ENCODE results near the gene MARK3.

MARK3 gene

DNA sequence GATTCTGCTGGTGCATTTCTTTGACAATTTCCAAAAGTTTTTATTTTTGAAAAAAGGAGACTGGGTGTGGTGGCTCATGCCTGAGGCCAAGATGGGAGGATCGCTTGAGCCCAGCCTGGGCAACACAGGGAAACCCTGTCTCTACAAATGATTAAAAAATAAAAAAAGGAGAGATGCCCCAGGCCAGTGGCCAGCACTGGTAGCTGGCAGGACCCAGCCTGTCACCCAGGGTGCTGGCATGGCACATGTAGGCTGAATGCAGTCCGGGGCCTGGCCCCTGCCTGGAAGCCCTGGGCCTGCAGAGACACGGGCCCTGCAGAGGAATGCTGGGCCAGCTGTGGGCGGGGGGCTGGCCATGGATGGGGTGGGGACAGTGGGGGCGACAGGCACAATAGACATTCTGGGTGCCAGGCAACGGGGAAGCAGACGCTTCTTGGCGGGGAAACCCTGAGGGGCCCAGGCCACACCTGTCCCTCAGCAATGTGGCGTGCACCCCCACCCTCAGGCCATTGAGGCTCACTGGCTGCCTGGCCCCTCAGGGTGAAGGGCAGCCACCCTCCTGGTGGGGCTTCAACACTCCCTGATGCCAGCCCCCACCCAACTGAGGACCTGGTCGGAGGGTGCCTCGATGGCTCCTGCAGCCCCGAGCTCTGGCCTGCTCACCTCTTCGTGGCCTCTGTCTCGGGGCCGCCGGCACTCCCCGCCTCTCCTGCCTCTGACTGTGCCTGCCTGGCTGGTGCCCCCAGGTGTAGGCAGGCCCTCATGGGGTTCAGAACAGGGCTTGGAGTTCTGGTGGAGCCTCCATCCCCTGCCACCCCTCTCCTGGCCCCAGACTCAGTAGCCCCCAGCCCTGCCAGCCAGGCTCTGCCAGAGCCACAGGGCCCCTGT lies 155.8 kb downstream of the MARK3 start:
- no peak for DNase-seq

DNA sequence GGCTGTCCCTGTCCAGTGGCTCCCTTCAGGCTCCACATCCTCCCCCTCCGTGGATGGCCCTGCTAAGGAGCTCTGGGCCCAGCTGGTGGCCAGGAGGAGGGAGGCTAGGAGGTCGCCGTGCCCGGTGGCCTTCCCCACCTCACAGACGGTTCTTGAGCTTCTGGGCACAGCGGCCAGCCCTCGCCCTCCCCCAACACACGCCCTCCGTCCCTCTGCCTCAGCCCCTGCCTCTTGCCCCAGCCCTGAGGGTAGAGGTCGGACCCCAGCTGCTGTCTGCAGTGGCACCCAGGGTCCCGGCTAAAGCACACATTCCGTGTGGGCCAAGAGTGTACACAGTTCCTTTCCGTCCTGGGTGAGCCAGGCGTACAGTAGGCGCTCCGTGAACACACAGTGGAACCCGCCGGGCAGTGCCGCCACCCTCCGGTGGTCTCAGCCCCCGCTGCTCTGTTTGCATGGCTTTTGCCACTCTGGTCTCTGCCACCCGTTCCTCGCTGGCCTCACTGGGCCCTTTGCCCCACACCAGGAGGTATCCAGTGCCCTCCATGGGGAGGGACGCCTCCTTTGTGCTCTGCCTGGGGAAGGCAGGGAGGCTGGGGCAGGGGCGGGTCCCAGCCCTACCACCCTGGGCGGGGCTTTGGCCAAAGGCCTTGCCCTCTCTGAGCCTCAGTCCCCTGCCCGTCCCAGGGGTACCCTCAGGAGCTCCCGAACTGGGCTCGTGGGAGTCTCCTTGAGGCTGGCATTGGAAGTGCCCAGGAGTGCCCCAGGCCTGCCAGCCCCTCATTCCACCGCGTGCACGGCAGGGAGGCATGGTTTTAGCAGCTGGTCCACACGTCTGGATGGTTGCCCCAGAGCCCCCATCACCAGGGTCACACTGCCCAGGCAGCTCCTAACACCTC lies 156.7 kb downstream of the MARK3 start:
- DNase-seq = no peak

DNA sequence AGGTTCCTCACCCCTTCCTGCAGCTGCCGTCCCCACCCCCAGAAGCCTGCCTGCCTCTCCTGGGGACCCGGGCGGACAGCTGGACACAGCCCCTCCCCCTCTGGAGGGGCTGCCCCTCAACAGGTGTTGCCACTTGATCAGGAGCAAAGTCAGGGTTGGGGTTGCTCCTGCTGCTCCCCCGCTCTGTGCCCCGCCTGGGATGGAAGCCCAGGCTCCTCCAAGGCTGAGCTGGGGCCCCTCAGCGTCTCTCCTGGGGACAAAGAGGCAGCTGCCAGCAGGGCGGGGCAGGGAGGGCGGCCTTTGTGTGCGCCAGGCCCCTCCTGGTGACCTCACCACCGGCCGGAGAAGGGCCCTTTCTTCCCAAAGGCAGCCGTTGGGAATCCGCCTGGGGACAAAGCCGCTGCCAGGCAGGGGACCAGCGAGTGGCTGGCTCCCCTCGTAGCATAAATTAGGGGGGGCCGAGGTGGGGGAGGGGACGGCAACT lies 157.4 kb downstream of the MARK3 start:
- DNase-seq = peak; percentile 61

DNA sequence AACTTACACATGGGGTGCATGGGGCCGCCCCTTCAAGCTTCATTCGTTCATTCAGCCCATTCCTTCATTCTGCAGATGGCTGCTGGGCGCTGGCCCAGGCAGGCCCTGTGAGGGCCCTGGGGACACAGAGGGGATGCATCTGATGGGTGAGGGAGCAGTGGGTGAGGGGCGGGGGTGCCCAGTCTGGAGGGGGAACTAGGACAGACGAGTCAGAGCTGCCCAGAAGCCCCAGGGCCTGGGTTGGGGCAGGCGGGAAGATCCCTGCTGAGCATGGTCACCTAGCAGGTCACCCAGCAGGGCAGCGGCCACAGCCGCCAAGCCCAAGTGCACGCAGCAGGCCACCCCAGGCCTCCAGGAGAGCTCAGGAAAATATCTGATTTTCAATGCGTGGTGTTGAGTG lies 157.9 kb downstream of the MARK3 start:
- DNase-seq = no peak

- no peak for DNase-seq
Observed at GRCh38 chr14:103543721-103544387, 158.6 kb downstream of the MARK3 start.

GRCh38 chr14:103544388-103545218 lies 159.4 kb downstream of the MARK3 start:
- DNase-seq = no peak

GRCh38 chr14:103545219-103545914 lies 160.2 kb downstream of the MARK3 start:
- DNase-seq = no peak

DNA sequence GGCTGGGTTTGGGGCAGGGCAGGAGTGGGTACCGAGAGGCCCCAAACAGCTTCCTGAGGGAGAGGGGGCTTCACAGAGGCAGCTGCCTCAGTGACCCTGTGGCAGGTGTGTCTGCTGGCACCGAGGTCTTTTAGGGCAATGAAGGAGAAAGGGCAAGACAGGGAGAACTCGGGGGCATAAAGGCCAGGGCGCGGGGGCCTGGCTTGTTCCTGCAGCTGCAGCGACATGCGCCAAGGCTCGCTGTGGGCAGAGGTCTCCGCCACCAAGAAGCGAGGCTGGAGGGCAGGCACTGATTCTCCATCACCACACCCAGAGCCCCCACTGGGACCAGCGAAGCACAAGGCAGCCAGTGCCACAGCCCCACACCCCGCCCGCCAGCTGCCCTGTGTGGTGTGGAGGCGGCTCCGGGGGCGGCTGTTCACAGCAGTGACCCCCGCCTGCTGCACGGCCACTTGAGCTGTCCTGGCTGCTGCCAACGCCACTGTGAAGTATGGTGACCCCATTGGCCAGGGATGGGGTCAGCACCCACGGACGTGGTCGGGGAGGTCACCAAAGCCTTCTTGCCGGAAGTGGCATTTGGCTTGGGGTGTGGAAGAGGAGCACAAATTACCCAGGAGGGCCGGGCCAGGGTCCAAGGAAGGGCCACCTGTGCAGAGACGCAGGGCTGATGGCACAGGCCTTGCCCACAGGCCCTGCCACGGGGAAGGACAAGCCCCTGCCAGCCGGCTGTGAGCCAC lies 160.9 kb downstream of the MARK3 start:
- DNase-seq = no peak

- DNase-seq = no peak
Observed at GRCh38 chr14:103546652-103547454, 161.6 kb downstream of the MARK3 start.

- no peak for DNase-seq
Observed at GRCh38 chr14:103547455-103547940, 162.3 kb downstream of the MARK3 start.

DNA sequence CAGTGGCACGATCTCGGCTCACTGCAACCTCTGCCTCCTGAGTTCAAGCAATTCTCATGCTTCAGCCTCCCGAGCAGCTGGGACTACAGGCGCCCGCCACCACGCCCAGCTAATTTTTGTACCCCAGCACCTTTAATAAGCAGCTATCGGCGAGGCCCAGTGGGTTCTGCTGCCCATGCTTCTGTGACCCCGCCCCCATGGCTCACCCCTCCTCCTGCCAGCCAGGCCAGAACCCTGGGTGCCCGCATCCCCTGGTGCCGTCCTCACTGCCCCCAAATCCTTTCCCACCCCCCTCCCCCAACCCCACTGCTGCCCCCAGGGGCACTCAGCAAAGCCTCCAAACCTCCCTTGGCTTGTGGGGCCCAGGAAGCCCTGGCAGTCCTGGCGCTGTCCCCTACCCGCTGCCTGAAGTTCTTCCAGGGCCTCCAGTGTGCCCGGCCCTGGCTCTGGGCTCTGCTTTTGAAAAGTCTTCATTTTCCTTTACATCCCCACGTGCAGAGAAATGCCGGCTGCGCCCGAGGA lies 162.8 kb downstream of the MARK3 start:
- no peak for DNase-seq

DNA sequence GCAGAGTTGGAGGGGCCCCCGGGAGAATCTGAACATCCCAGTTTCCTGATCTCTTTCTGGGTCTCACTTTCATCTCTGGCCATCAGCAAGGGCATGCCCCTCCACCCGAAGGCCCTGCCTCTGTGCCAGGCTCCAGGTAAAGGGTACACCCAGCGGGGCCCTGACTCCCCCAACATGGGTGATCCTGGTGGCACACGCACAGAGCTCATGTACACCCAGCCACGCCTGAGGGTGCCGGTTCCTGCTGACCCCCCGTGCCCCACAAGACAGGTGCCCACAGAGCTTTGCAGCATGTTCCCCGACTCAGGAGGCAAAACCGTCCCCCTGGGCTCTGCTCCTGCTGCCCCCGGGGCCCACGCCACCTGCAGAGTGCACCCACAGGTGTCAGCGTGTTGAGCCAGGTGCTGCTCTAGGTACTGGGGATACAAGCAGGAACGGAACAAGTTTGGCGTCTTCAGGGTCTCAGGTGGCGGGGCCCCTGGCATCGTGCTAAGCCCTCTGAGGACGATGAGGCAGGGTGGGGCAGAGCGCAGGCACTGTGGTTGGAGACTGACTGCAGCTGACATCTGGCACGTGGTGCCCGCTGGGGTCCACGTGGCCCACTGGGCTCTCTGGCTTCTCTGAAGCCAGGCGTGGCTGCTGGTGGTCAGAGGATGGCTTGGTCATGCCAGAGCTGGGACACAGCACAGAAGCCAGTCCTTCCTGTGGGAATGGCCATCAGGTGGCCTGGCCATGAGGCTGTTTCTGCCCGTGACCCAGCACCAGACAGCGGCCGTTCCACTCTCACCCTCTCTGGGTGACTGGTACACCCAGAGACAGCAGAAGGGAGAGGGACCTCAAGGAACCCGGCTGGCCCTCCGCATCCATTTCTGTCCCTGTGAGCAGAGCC lies 163.5 kb downstream of the MARK3 start:
- no peak for DNase-seq

- DNase-seq = no peak
Observed at GRCh38 chr14:103549361-103550311, 164.4 kb downstream of the MARK3 start.

- DNase-seq = no peak
Observed at GRCh38 chr14:103550451-103551337, 165.5 kb downstream of the MARK3 start.

DNA sequence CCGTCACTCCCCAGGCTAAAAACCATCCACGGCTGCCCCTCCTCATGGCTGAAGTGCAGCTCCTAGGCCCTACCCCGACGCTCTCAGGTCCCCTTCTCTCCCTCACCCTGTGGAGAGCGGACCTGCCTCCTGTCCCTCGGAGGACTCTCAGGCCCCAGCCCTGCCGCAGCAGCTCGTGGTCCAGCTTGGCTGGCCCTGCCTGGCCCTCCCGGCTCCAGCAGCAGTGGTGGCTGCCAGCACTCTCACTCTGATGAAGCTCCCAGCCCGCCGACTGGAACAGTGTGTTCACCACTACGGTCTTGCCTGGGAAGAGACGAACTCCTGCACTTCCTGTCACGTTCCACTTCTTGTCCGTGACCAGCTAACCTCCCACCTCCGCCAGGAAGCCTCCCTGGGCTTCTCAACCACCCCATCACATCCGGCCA lies 166.1 kb downstream of the MARK3 start:
- no peak for DNase-seq

Measured in NCI-H1417 treated with DMSO at 0.1 percent for 48 hours (cell line).